Activated naive CD4-positive, alpha-beta T cell (primary cell): ENCODE results near the gene MAPK1.
"Not testable (repeated sequence)": the region's sequence is repeated elsewhere in the genome, so short reads cannot be mapped to it uniquely, and the experiment has no call there.

Experiments
- DNase-seq, 4 experiments: peaks; one replicate each; lab custom pipeline; 2025; lab: John Stamatoyannopoulos, UW

The MAPK1 gene

GRCh38 chr22:21881841-21882753 lies 14.7 kb upstream of the MAPK1 start:
- DNase-seq = no peak

DNA sequence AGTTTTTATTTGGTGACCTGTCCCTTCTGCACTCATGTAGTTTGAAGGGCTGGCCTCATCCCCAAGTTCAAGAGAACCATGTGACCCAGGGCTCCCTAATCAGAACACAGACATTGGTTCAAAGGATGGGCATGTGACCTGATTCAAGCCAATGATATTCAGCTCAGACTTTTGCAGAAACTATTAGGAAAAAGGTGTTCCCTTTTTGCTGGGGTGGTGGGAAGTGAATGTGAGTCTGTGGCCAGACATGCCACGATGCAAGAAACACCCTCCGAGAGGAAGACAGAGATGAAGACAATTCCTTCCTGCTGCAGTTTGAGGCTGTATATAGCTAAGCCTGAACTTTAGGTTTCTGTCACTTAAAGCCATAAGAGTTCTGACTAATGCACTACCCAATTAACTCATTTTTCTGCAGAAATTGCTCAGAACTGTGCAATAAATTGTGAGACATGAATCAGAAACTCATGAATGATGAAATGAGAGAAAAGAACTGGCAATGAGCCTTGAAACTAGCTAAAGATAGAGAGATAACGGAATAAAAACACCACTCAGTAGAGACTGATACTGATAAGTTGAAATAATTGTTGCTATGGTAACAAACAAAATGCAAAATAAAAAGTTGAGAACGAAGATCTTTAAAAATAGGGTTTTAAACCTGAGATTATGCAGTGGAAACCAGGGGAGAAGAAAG lies 9.2 kb upstream of the MAPK1 start:
- no peak for DNase-seq

DNA sequence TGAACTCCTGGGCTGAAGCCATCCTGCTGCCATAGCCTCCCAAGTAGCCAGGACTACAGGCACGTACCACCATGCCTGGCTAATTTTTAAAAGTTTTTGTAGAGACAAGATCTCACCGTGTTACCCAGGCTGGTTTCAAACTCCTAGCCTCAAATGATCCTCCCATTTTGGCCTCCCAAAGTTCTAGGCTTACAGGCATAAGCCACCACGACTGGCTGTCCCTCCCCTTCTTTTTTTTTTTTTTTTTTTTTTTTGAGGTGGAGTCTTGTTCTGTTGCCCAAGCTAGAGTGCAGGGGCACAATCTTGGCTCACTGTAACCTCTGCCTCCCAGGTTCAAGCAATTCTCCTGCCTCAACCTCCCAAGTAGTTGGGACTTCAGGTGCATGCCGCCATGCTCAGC lies 7.5 kb upstream of the MAPK1 start:
- not testable (repeated sequence) for DNase-seq

DNA sequence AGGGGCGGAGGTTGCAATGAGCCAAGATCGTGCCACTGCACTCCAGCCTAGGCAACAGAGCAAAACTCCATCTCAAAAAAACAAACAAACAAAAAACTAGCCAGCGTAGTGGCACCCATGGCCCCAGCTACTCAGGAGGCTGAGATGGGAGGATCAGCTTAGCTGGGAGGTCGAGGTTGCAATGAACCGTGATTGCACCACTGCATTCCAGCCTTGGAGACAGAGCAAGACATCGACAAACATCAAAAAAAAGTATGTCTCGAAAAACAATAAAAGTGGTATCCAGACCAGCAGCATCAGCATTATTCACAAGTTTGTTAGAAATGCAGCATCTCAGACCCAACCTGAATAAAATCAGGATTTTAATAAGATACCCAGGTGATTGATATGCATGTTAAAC lies 6.2 kb upstream of the MAPK1 start:
- DNase-seq = no peak

GRCh38 chr22:21872741-21873140 lies 5.3 kb upstream of the MAPK1 start:
- DNase-seq = not testable (repeated sequence)

- DNase-seq = no peak
These were observed 1.2 kb upstream of the MAPK1 start for GRCh38 chr22:21868651-21869050.

GRCh38 chr22:21866833-21867527 lies 465 bp downstream of the MAPK1 start:
- peak in 1 of 4 experiments; percentile 7 for DNase-seq

DNA sequence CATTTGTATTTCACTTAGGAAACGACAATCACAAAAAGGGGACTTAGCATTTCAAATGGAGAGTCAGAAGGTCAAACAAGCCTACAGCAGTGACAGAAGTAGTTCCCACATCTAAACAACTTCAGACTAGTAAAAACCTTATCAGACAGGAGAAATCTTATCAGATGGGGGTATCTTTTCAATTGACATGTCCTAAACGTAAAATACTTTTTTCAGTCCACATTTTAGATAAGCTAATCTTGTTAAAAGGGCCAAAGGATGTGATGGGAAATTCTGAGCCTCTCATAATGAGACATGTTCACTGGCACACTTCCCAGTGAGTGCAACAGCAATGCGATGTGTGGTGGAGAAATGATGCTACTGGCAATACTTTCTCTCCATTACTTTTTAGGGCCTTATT lies 2.4 kb downstream of the MAPK1 start:
- DNase-seq = no peak

- no peak for DNase-seq
These were observed 4.8 kb downstream of the MAPK1 start for GRCh38 chr22:21862386-21863245.

GRCh38 chr22:21861851-21862250 lies 5.6 kb downstream of the MAPK1 start:
- DNase-seq = no peak

DNA sequence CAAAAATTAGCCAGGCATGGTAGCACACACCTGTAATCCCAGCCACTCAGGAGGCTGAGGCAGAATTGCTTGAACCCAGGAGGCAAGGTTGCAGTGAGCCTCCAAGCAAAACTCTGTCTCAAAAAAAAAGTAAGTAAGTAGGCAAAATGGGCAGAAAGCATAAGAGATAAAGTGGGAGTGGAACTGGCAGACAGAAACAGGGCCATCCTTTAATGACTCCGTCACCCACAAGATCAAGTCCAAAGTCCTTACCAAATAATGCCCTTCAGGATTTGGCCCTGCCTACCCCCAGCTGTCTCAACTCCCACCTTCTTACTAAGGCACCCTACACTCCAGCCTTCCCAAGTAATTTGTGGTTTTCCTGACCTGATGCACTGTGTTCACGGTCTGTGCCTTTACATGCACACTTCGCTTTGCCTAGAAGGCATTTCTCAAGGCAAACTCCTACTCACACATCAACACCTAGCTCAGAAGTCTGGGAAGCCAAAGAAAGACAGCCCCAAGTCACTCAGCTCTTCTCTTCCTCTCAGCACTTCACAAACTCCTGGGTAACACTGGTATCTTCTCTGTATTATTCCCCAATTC lies 6.1 kb downstream of the MAPK1 start:
- no peak for DNase-seq

DNA sequence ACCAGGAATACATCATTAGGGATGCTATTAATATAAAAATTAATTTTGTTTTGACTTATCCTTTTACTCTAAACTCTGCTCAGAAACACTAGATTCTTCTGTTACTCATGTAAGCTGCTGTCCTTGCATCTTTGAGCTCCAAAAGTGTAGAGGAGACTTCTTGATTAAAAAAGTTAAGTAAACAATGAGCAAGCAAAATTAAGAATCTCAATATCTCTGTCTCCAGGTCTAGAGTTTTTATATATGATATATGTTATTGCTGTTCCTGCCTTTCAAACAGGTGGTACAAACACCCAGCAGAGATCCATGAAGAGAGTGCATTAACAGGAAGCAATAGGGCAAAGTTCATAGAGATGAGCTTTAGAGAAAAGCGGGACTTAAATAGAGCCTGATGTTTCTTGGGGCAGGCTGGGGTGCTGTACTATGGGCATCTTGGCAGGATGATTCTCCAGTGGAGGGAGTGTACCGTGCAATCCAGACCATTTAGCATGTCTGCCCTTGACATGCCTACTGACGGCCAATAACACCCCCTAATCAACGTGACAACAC lies 6.9 kb downstream of the MAPK1 start:
- DNase-seq = no peak

DNA sequence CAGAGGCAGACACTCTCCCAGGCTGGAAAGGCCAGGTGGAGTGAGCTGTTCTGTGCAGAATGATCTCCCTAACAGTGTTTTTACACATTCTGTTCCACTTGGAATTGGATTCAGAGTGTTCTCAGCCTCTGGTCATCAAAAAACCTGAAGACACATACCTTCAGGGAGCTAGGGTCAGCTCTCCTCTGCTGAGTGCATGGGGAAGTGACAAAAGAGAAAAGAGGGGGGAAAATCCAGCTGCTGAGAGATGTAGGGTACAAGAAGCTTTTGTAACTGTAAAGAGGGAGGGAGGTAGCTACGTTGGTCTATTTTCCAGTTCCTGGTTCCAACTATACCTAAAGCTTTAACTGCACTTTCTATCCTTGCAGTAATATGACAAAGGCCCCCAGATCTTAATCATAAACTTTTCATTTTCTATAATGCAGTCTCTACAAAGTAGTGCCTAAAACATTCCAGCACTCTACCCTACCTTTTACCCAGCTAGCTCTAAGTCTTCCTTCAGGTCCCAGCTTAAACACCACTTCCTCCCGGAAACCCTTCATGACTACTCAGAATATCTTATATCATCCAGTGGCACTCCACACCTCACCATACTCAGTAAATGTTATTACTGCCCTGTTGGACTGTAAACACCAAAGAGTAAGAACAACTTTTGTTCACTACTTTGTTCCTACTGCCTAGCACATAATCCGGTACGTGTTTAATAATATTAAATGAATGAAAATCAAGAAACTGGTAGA lies 9.2 kb downstream of the MAPK1 start:
- DNase-seq = no peak

GRCh38 chr22:21857481-21857914 lies 9.9 kb downstream of the MAPK1 start:
- no peak for DNase-seq

- DNase-seq = no peak
These were observed 10.6 kb downstream of the MAPK1 start for GRCh38 chr22:21856868-21857267.

- DNase-seq = no peak
These were observed 11.2 kb downstream of the MAPK1 start for GRCh38 chr22:21856197-21856596.

- no peak for DNase-seq
These were observed 11.8 kb downstream of the MAPK1 start for GRCh38 chr22:21855676-21856075.

GRCh38 chr22:21850660-21851059 lies 16.8 kb downstream of the MAPK1 start:
- DNase-seq = no peak

DNA sequence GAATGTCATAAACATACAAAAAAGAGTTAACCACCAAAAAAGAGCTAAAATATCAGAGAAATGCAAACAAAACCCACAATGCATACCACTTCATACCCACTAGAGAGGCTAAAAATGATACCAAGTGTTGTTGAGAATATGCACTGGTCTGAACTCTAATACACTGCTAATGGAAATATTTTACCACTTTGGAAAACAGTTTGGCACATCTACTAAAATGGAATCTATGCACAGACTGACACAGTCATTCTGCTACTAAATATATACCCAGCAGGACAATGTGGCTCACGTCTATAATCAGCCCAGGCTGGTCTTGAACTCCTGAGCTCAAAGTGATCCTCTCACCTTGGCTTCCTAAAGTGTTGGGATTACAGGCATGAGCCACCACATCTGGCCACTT lies 18.0 kb downstream of the MAPK1 start:
- DNase-seq = no peak

- DNase-seq = not testable (repeated sequence)
These were observed 19.4 kb downstream of the MAPK1 start for GRCh38 chr22:21848057-21848456.
